HG03432 (cell line): ENCODE data around the gene ZNF101.

ENCODE experiments used
- ATAC-seq: cut with Tn5 transposase; IDR thresholded peaks from one replicate; pipeline ENCODE4 v1.9.1; 2021; ENCODE audit warnings: mild to moderate bottlenecking, moderate library complexity; ENCODE audit not compliant: unreplicated experiment

The ZNF101 gene

GRCh38 chr19:19668230-19669012 lies at the start of gene ZNF101:
Gene ZNF101 (plus strand): TSS chr19:19668839. CDS start chr19:19668964, 125 bp downstream.
- ATAC-seq = peak; percentile 69

DNA sequence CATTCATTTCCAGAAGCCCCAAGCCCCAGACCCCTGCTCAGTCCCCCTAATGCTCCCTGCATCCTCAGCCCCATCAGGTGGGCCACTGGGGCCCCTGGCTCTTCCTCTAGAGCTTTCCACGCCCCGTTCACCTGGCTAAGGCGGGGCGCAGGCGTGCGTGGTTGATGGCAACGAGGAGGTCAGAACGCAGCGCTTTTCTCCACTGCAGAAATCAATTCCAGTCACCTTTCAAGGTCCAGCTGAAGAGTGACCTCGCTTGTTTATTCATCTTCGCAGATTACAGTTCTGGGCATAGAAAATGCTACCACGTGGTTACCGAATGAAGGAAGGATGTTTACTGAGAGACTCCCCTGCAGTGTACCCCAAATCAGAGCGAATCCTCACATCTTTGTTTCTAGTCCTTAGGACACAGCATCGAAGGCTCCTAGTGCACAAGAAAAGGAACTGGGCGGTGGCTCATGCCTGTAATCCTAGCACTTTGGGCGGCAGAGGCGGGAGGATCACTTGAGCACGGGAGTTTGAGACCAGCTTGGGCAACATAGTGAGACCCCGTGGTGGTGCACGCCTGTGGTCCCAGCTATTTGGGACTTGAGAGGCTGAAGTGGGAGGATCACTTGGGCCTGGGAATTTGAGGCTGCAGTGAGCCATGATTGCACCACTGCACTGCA lies 49.3 kb upstream of the ZNF101 start:
- ATAC-seq = no peak

- no peak for ATAC-seq
Observed at GRCh38 chr19:19619849-19620210, 48.8 kb upstream of the ZNF101 start.

- no peak for ATAC-seq
Observed at GRCh38 chr19:19623383-19623782, 45.3 kb upstream of the ZNF101 start.

GRCh38 chr19:19624032-19624570 lies 44.5 kb upstream of the ZNF101 start:
- no peak for ATAC-seq

DNA sequence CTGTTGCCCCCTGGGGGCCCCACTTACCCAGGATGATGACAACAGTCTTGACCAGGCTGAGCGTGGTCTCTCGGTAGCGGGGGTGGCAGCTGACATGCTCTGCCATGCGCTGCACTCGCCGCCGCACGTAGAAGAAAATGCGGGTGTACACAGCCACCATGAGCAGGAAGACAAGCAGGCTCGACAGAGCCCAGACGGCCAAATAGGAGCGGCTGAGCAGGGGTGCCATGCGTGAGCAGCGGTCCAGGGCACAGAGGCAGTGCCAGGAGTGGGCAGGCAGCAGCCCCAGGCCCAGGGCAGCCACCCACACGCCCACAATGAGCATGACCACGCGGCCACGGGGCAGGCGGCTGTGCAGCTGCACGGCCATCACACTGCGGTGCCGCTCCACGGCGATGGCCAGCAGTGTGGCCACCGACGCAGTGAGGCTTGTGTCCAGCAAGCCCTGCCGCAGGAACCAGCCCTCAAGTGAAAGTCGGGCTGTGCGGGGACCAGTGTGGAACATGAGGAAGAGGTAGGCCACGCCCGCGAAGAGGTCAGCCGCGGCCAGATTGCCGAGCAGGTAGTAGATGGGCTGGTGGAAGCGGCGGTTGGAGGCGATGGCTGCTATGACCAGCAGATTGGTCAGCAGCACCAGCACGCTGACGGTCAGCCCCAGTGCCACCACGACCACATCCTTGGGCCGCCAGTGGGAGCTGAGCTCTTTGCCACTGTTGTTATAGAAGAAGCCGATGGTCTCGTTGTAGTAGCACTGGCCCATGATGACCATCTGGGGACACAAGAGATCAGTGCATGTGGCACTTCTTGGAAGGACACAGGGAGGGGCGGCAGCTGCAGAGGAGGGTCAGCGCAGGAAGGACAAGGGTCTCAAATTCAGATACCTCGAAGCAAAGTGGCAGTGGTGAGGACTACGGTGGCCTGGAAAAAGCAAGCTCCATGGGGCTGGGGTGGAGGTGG lies 41.8 kb upstream of the ZNF101 start:
- no peak for ATAC-seq

DNA sequence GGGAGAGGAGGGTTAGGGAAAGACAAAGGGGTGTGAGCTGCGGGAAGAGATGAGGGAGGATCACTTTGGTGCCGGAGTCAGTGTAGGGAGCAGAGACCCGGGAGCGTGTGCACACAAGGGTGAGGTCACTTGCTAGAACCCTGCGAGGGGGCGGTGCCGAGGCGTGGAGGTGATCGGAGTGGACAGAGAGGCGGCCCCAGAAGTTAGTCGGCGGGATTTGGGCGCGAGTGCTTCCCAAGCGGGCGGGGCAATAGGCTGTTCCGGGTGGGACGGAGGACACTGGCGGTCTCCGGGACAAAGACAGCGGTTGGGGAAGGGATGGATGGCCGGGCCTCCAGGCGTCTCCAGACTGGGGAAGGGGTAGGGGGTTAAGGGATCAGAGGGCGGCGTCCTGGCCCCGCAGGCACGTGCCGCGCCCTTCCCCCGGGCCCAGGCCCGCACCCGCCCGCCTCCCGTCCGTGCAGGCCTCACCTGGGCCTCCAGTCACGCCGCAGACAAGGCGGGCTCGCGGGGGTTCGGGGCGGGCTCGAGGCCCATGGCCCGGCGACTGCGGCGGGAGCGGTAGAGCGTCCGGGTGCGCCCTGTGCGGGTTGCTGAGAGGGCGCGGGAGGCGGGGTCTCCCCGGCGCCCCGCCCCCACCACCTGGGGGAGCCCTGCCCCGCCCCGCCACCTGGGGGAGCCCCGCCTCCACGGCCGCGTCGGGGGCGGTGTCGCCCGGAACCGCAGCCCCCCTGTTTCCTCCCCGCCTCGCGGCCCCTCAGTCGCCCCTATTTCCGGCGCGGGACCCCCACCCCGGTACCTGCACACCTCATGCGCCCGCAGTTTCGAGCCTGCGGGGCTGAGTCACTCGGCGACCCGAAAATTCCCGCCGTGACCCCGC lies 40.8 kb upstream of the ZNF101 start, which contains the start of gene LPAR2:
Gene LPAR2 (minus strand): TSS at position 600 of the 880 bp plus-strand sequence. CDS start 945 bp downstream, outside the sequence.
- ATAC-seq = peak; percentile 72

GRCh38 chr19:19628501-19629134 lies 40.0 kb upstream of the ZNF101 start:
- peak; percentile 23 for ATAC-seq

DNA sequence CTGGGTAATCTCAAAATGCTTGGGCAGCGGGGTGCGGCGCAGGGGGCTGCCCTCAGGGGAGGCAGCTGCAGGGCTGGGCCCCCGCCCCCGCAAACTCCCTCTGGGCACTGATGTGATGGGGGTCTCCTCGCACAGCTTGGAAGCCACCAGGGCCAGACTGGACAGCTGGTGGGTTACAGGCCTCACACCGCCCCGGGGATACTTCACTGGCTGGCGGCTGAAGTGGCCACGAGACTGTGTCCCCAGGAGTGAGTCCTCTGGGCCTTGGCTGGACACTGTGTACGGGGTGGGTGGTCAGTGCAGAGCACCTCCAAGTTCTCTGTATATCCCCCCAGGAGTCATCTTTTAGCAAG lies 38.6 kb upstream of the ZNF101 start:
- no peak for ATAC-seq

- no peak for ATAC-seq
Observed at GRCh38 chr19:19630426-19630825, 38.2 kb upstream of the ZNF101 start.

DNA sequence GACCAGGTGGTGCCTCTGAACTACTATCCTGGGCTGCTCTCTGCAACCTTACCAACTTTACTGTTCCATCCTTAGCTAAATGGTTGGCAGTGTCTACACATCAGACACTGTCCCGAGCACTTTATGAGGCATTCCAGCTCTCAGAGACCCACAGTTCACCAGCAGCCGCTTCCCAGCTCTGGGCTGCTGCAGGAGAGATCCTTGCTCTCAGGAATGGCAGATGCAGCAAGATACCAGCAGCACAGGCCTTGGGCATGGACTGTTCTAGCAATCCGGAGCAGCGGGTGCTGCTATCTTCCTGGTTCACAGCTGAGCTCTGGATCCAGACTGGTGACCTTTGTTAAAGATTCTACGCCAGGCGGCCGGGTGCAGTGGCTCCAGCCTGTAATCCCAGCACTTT lies 37.3 kb upstream of the ZNF101 start:
- ATAC-seq = no peak

GRCh38 chr19:19632661-19633060 lies 36.0 kb upstream of the ZNF101 start:
- no peak for ATAC-seq

DNA sequence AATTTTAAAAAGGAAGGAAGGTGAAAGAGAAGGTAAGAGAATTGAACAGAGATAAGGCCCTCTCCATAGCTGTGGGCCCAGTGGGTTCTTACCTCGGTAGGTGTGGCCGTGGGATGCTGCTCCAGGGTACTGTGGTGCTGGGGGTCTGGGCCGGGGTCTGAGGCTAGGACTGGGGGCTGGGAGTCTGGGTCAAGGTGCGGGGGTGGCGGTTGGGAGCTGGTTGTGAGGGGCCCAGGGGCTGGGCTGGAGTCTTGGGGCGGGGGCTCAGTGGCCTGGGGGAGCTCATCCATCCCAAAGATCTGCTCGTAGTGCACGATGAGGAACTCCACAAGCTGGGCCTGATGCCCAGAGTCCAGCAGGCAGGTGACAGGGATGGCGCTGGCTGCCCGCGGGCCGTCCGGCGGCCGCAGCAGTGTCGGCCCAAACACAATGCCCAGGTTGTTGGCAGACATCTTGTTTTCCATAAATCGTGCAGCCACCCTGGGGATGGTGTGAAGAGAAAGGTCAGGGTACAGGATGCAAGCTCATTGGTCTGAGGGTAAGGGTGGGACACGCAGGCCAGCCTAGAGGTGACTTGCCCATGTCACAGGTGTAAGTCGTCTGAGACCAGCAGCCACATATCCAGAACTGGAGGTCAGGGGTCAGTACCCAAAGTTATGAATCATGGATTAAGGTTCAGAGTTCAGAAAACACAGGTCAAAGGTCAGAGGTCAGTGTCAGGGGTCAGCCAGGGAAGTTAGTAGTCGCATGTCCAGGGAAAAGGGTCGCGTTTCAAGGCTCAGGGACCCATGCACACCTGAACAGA lies 34.7 kb upstream of the ZNF101 start:
- ATAC-seq = no peak

GRCh38 chr19:19634516-19635312 lies 33.9 kb upstream of the ZNF101 start:
- no peak for ATAC-seq

DNA sequence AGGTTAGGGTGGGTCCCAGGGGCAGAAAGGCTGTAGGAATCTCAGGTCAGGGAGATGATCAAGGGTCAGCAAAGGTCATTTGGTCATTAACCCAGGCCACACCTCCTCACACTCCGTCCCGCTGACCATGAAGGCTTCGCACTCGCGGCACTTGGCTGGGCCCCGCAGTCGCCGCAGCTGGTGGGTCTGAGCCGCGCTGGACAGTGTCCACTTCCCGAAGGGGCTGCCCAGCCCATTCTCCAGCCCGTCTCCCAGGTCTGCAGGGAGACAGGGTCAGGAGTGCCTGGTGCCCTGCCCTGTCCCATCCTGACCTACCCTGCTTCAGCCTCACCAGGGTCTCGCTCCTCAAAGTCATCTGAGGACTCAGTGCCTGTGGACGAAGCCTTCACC lies 33.3 kb upstream of the ZNF101 start:
- no peak for ATAC-seq

DNA sequence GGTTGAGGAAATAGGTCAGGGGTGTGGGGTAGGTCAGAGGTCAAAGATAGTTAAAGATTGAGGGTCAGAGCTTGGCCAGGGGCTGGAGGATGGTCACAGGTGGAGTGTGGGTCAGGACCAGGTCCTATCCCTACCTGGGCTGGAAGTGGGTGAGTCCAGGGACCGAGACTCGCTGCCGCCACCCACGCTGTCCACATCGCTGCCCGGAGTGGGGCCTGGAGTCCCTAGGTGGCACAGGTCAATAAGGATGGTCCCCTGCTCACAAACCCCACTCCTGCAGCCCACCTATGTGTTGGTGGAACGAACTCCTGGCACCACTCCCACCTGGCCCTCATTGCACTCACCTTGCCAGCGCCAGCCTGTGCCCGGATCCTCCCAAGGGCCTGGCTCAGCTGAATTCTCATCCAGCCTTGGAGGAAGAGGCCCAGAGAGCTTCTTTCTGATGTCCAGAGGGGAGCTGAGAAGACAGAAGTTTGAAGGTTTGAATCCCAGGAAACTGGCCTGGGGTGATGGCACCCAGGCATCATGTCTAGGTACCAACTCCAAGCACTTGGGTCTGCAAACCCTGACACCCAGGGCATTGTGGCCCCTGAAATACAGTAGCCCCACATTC lies 32.0 kb upstream of the ZNF101 start:
- ATAC-seq = no peak

DNA sequence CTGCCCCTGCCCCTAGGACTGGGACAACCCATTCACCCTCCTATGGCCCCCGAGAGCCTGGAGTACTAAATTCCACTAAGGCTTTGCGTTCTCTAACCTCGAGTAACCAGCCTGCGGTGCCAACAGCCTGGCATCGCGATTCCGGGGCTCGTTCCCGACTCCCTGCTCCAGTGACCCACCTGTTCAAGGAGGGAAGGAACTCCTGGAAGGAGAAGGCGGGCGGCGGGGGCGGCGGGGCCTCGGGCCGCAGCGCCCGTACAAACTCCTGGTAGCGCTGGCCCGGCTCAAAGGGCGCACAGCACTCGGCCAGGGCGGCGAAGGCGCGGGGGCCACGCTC lies 31.5 kb upstream of the ZNF101 start:
- no peak for ATAC-seq
